Measurements from ENCODE around the gene KIF18A.

KIF18A gene

GRCh38 chr11:27997344-27997743 lies 110.6 kb downstream of the KIF18A start:
- Histone ChIP-seq H3K4me3 (ENCODE audit: low read depth, low read length) (no peak overlapping the region), H3K27ac (ENCODE audit: low read depth, low read length) (no peak overlapping the region), H3K4me1 (ENCODE audit: control insufficient read depth, insufficient read depth, low read length, unreplicated experiment) (no peaks in the 10 kb centered on the region), H2AFZ (ENCODE audit: low read length, unreplicated experiment) (no peak overlapping the region), H3K79me2 (ENCODE audit: control insufficient read depth, insufficient read depth, low read length, unreplicated experiment) (no peaks in the 10 kb centered on the region), H3K36me3 (ENCODE audit: insufficient read depth, low read length) (peaks cover 33% of the 10 kb centered on the region), H3K27me3 (ENCODE audit: insufficient read depth, low read length) (no peaks in the 10 kb centered on the region)

DNA sequence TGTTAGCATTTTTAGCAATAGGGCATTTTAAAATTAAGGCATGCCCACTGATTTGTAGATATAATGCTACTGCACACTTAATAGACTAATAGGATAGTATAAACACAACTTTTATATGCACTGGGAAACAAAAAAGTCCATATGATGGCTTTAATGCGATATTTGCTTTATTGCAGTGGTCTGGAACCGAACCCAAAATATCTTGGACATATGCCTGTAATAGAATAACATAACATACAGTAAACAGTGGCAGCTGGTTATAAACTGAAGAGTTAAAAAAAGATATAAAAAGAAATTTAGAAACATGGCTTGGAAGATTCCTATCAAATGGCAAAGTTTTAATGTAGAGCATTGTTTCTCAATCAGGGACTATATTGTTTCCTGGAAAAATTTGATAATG lies 111.9 kb downstream of the KIF18A start:
- H3K36me3 ChIP-seq (ENCODE audit: insufficient read depth, low read length), result peaks cover 25% of the 10 kb centered on the region
- no peaks in the 10 kb centered on the region for H3K4me1 ChIP-seq (ENCODE audit: control insufficient read depth, insufficient read depth, low read length, unreplicated experiment)
- H3K4me3 ChIP-seq (ENCODE audit: low read depth, low read length), result no peak overlapping the region
- H3K27me3 ChIP-seq (ENCODE audit: insufficient read depth, low read length), result no peaks in the 10 kb centered on the region
- H3K79me2 ChIP-seq (ENCODE audit: control insufficient read depth, insufficient read depth, low read length, unreplicated experiment), result no peaks in the 10 kb centered on the region
- H3K27ac ChIP-seq (ENCODE audit: low read depth, low read length), result no peak overlapping the region
- H2AFZ ChIP-seq (ENCODE audit: low read length, unreplicated experiment), result no peak overlapping the region

GRCh38 chr11:27995083-27995482 lies 112.9 kb downstream of the KIF18A start:
- Histone ChIP-seq H3K79me2 (ENCODE audit: control insufficient read depth, insufficient read depth, low read length, unreplicated experiment) (no peaks in the 10 kb centered on the region), H3K27ac (ENCODE audit: low read depth, low read length) (no peak overlapping the region)

DNA sequence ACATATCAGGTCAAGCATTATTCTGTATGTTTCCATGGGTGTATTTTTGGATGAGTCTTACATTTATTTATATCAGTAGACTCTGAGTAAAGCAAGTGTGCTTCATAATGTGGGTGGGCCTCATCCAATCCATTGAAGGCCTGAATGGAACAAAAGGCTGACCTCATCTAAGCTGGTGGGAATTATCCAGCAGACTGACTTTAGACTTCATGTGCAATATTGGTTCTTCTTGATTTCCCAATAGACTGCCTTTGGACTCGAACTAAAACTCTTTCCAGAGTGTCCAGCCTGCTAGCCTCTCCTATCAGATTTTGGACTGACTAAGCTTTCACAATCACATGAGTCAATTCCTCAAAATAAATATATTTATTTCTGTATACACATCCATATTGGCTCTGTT lies 116.2 kb downstream of the KIF18A start:
- no peaks in the 10 kb centered on the region for H3K4me1 ChIP-seq (ENCODE audit: control insufficient read depth, insufficient read depth, low read length, unreplicated experiment)
- H3K27me3 ChIP-seq (ENCODE audit: insufficient read depth, low read length), result no peaks in the 10 kb centered on the region
- no peaks in the 10 kb centered on the region for H3K79me2 ChIP-seq (ENCODE audit: control insufficient read depth, insufficient read depth, low read length, unreplicated experiment)
- H3K4me3 ChIP-seq (ENCODE audit: low read depth, low read length), result no peak overlapping the region
- no peak overlapping the region for H2AFZ ChIP-seq (ENCODE audit: low read length, unreplicated experiment)
- no peaks in the 10 kb centered on the region for H3K36me3 ChIP-seq (ENCODE audit: insufficient read depth, low read length)
- H3K27ac ChIP-seq (ENCODE audit: low read depth, low read length), result no peak overlapping the region

More at GRCh38 chr11:27995083-27995482, 112.9 kb downstream of the KIF18A start:
- H2AFZ ChIP-seq (ENCODE audit: low read length, unreplicated experiment), result no peak overlapping the region
- no peak overlapping the region for H3K4me3 ChIP-seq (ENCODE audit: low read depth, low read length)
- H3K4me1 ChIP-seq (ENCODE audit: control insufficient read depth, insufficient read depth, low read length, unreplicated experiment), result no peaks in the 10 kb centered on the region
- H3K36me3 ChIP-seq (ENCODE audit: insufficient read depth, low read length), result peaks cover 16% of the 10 kb centered on the region; the same call in 1 of the 2 replicates
- H3K27me3 ChIP-seq (ENCODE audit: insufficient read depth, low read length), result no peaks in the 10 kb centered on the region

DNA sequence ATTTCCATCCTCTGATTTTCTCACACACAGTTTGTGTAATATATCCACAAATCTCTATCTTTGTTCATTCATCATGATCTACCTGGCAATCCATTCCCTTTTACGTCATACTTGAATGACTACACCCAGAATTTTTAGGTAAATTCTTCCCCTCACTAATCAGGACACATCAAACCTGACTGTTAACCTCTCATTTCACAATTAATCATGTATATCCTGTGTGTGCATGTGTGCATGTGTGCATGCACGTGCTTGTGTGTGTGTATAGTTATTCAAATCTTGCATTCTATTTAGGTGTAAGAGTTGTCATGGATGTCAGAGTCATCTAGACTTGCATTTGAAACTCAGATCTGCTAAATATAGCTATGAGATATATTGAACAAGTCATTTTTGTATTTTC lies 130.4 kb downstream of the KIF18A start:
- Histone ChIP-seq H2AFZ (ENCODE audit: low read length, unreplicated experiment) (no peak overlapping the region), H3K27me3 (ENCODE audit: insufficient read depth, low read length) (no peaks in the 10 kb centered on the region), H3K27ac (ENCODE audit: low read depth, low read length) (no peak overlapping the region), H3K79me2 (ENCODE audit: control insufficient read depth, insufficient read depth, low read length, unreplicated experiment) (no peaks in the 10 kb centered on the region), H3K4me1 (ENCODE audit: control insufficient read depth, insufficient read depth, low read length, unreplicated experiment) (no peaks in the 10 kb centered on the region), H3K36me3 (ENCODE audit: insufficient read depth, low read length) (no peaks in the 10 kb centered on the region), H3K4me3 (ENCODE audit: low read depth, low read length) (no peak overlapping the region)

DNA sequence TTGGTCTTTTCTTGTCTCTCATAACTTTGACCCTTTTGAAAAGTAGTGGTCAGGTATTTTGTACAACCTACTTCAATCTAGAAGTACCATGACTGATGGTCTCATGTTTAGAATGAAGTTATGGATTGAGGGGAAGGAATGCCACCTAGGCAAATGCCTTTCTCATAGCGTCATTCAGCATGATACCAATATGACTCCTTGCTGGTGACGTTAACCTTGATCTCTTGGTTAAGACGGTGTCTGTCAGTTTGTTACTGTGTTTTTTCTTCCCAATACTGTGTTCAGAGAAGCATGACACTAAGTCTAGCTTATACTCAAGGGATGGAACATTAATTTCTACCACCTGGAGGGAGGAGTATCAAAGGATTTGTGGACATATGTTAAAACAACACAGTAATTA lies 130.9 kb downstream of the KIF18A start:
- H2AFZ ChIP-seq (ENCODE audit: low read length, unreplicated experiment), result no peak overlapping the region
- H3K4me3 ChIP-seq (ENCODE audit: low read depth, low read length), result no peak overlapping the region
- H3K27me3 ChIP-seq (ENCODE audit: insufficient read depth, low read length), result no peaks in the 10 kb centered on the region
- H3K36me3 ChIP-seq (ENCODE audit: insufficient read depth, low read length), result no peaks in the 10 kb centered on the region
- no peaks in the 10 kb centered on the region for H3K79me2 ChIP-seq (ENCODE audit: control insufficient read depth, insufficient read depth, low read length, unreplicated experiment)
- H3K27ac ChIP-seq (ENCODE audit: low read depth, low read length), result no peak overlapping the region
- H3K4me1 ChIP-seq (ENCODE audit: control insufficient read depth, insufficient read depth, low read length, unreplicated experiment), result no peaks in the 10 kb centered on the region

DNA sequence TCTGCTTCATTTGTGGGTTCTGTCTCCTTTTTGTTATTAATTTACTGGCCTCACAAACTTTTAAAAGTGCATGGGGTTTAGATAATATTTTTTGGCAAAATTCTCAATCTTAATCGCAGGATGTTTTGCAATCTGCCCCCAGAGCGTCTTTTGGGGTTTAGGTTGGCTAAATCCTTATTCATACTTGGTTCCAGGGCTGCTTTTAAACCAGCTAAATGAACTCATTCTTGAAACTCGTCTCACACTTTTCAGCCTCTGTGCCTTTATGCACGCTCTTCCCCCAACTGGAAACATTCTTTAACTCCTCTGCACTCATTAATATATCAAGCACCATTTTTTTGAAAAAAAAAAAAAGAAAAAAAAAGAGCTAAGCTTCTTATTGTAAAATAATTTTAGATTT lies 131.7 kb downstream of the KIF18A start:
- Histone ChIP-seq H2AFZ (ENCODE audit: low read length, unreplicated experiment) (no peak overlapping the region), H3K27ac (ENCODE audit: low read depth, low read length) (no peak overlapping the region), H3K4me1 (ENCODE audit: control insufficient read depth, insufficient read depth, low read length, unreplicated experiment) (no peaks in the 10 kb centered on the region), H3K36me3 (ENCODE audit: insufficient read depth, low read length) (no peaks in the 10 kb centered on the region), H3K4me3 (ENCODE audit: low read depth, low read length) (no peak overlapping the region), H3K79me2 (ENCODE audit: control insufficient read depth, insufficient read depth, low read length, unreplicated experiment) (no peaks in the 10 kb centered on the region), H3K27me3 (ENCODE audit: insufficient read depth, low read length) (no peaks in the 10 kb centered on the region)

GRCh38 chr11:27973851-27974536 lies 134.0 kb downstream of the KIF18A start:
- H3K27ac ChIP-seq (ENCODE audit: low read depth, low read length), result no peak overlapping the region
- no peaks in the 10 kb centered on the region for H3K36me3 ChIP-seq (ENCODE audit: insufficient read depth, low read length)
- H3K27me3 ChIP-seq (ENCODE audit: insufficient read depth, low read length), result no peaks in the 10 kb centered on the region
- H3K4me3 ChIP-seq (ENCODE audit: low read depth, low read length), result no peak overlapping the region
- no peaks in the 10 kb centered on the region for H3K4me1 ChIP-seq (ENCODE audit: control insufficient read depth, insufficient read depth, low read length, unreplicated experiment)
- no peaks in the 10 kb centered on the region for H3K79me2 ChIP-seq (ENCODE audit: control insufficient read depth, insufficient read depth, low read length, unreplicated experiment)
- no peak overlapping the region for H2AFZ ChIP-seq (ENCODE audit: low read length, unreplicated experiment)

- Histone ChIP-seq H3K27me3 (ENCODE audit: insufficient read depth, low read length) (no peaks in the 10 kb centered on the region), H3K27ac (ENCODE audit: low read depth, low read length) (no peak overlapping the region), H3K36me3 (ENCODE audit: insufficient read depth, low read length) (no peaks in the 10 kb centered on the region), H2AFZ (ENCODE audit: low read length, unreplicated experiment) (no peak overlapping the region), H3K4me1 (ENCODE audit: control insufficient read depth, insufficient read depth, low read length, unreplicated experiment) (no peaks in the 10 kb centered on the region), H3K79me2 (ENCODE audit: control insufficient read depth, insufficient read depth, low read length, unreplicated experiment) (no peaks in the 10 kb centered on the region), H3K4me3 (ENCODE audit: low read depth, low read length) (no peak overlapping the region)
Observed at GRCh38 chr11:27972522-27973170, 135.3 kb downstream of the KIF18A start.

GRCh38 chr11:27971171-27971570 lies 136.8 kb downstream of the KIF18A start:
- no peaks in the 10 kb centered on the region for H3K4me1 ChIP-seq (ENCODE audit: control insufficient read depth, insufficient read depth, low read length, unreplicated experiment)
- H3K27me3 ChIP-seq (ENCODE audit: insufficient read depth, low read length), result no peaks in the 10 kb centered on the region
- no peak overlapping the region for H3K4me3 ChIP-seq (ENCODE audit: low read depth, low read length)
- no peaks in the 10 kb centered on the region for H3K36me3 ChIP-seq (ENCODE audit: insufficient read depth, low read length)
- no peaks in the 10 kb centered on the region for H3K79me2 ChIP-seq (ENCODE audit: control insufficient read depth, insufficient read depth, low read length, unreplicated experiment)
- no peak overlapping the region for H3K27ac ChIP-seq (ENCODE audit: low read depth, low read length)
- H2AFZ ChIP-seq (ENCODE audit: low read length, unreplicated experiment), result no peak overlapping the region
